Choroid plexus epithelial cell (primary cell): ENCODE results near the gene ZNF516.
A peak's percentile ranks its signal among the peaks of the same experiment; 100 is the strongest.

Experiments used
- DNase-seq: peaks from one replicate; pipeline ENCODE4 v3.0.0-alpha.2; 2010; ENCODE audit warnings: low read depth
- H3K4me3 ChIP-seq: 2 replicates; pipeline ENCODE4 v1.5.1; 2011; ENCODE audit warnings: low read depth, mild to moderate bottlenecking, control low read depth, low read length, moderate library complexity
- TF ChIP-seq, protein P1 (sequence below): conservative IDR thresholded peaks from 2 replicates; pipeline ENCODE4 v1.5.1; 2011; ENCODE audit warnings: low read depth, mild to moderate bottlenecking, control low read depth, inconsistent platforms, low read length, moderate library complexity

The ZNF516 gene

GRCh38 chr18:76468345-76469304, 26.4 kb downstream of the ZNF516 start:
- no peak overlapping the region for H3K4me3 ChIP-seq
- no peak for DNase-seq
- TF ChIP-seq, protein P1, sequence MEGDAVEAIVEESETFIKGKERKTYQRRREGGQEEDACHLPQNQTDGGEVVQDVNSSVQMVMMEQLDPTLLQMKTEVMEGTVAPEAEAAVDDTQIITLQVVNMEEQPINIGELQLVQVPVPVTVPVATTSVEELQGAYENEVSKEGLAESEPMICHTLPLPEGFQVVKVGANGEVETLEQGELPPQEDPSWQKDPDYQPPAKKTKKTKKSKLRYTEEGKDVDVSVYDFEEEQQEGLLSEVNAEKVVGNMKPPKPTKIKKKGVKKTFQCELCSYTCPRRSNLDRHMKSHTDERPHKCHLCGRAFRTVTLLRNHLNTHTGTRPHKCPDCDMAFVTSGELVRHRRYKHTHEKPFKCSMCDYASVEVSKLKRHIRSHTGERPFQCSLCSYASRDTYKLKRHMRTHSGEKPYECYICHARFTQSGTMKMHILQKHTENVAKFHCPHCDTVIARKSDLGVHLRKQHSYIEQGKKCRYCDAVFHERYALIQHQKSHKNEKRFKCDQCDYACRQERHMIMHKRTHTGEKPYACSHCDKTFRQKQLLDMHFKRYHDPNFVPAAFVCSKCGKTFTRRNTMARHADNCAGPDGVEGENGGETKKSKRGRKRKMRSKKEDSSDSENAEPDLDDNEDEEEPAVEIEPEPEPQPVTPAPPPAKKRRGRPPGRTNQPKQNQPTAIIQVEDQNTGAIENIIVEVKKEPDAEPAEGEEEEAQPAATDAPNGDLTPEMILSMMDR: no peak

GRCh38 chr18:76467371-76468190, 27.5 kb downstream of the ZNF516 start:
- no peak overlapping the region for H3K4me3 ChIP-seq
- TF ChIP-seq, protein P1: no peak
- peak; percentile 63 for DNase-seq

DNA sequence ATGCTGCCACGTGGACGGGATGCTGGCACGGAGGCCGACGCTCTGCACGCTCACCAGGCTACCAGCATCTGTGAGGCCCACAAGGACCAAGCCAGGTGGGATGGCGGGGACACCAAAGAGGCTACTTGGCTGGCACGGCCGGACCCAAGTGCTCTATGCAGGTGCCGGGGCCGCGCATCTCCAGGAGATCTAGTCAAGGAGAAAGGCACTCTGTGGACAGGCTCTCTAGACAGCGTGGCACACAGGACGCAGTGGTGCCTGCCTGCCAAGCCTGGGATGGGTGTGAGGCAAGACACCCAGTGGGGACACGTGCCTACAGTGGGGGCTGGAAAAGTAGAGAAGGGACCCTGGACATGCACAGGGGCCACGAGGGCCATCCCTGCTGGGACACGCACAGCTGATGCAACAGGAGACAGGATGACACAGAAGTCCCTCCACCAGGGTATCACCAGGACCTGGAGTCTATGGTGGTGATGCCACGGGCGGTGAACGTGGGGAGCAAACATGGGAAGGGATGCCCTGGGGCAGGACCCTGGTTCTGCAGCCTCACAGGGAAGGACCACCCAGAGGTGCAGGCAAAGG, 28.5 kb downstream of the ZNF516 start:
- H3K4me3 ChIP-seq: no peak overlapping the region
- TF ChIP-seq, protein P1: no peak
- DNase-seq: no peak

DNA sequence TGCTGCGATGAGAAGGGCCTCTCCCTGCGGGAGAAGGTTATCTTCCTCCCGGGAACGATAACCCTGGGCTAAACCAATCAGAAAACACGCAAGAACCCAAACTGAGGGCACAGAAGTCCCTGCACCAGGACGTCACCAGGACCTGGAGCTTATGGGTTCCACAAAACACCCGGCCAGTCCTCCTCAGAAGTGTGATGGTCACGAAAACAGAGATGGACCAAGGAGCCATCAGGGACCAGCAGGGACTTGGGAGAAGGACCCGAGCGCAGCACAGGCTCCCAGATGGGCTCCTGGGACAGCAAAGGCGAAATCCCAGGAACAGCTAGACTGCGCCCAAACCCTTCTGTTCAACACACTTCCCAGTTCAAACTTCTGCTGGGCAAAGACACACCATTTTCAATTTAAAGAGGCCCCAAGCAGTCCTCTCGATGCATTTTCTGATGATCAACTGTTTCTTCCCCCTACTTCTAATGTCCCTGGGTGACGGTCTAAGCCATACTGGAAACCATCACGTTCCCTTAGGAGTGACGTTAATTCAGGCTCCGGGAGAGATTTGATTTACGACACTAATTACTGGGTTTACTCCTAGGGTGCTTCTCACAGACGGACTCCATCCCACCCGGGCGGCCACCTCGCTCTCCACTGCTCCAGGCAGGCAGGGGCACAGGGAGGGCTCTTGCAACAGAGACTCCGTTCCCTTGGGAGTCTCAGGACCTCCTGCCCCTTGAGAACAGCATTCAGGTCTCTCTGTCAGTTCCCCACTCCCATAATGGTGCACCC, 29.2 kb downstream of the ZNF516 start:
- no peak overlapping the region for H3K4me3 ChIP-seq
- TF ChIP-seq, protein P1: no peak

DNA sequence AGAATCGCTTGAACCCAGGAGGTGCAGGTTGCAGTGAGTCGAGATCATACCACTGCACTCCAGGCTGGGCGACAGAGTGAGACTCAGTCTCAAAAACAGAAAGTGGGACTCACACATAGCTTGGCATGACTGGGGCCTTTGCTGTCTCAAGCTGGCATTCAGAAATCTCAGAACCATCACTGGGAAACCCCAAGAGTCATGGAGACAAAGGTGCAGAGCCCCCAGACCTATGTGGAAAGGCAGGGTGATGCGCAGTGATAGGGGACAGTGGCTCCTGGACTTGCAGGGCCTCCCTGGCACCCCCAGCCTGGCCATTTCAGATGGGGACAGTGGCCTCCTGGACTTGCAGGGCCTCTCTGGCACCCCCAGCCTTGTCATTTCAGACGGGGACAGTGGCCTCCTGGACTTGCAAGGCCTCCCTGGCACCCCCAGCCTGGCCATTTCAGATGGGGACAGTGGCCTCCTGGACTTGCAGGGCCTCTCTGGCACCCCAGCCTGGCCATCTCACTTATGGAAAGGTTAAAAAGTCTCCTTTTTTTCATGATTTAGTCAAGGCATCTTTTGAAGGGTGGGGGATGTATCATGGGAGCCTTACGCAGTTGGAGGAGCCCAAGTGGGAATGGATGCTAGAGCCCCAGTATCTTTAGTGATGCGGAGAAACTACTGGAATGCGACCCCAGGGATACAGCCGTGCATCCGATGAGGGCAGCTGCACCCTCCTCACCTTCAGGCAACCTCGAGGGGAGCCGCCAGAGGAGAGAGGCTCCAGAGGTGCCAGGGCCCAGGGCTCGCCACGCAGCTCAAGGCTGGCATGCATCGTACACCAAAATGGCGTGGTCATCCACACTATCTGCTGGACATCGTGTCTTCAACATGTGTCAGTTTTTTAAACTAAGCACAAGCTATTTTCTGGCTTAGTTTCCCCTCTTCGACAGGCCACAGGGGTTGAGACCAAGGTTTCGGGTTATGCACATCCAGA, 30.5 kb downstream of the ZNF516 start:
- H3K4me3 ChIP-seq: no peak overlapping the region
- no peak for DNase-seq
- TF ChIP-seq, protein P1: no peak

More for the DNA sequence above, 29.2 kb downstream of the ZNF516 start:
- no peak for DNase-seq

GRCh38 chr18:76463872-76464271, 31.2 kb downstream of the ZNF516 start:
- no peak overlapping the region for H3K4me3 ChIP-seq
- TF ChIP-seq, protein P1: no peak
- no peak for DNase-seq
